Neural cell (in vitro differentiated cells): ENCODE results near the gene NDUFAF4. TPM values are rescaled to one million over a fixed set of nuclear protein-coding genes. Genes with fewer than 3 reads are reported as not detected.

Experiments
- H2AFZ ChIP-seq: fragments of 200-600, 300-800 bp; sonication (generic), shearing (Covaris generic); 2 replicates; pipeline ENCODE4 v1.6.0; 2014; ENCODE audit warnings: low read depth, mild to moderate bottlenecking, antibody characterized with exemption, low read length, moderate library complexity
- H3F3A ChIP-seq: fragments of 200-600 bp; shearing (Covaris generic); 2 replicates; pipeline ENCODE4 v1.6.1; 2016; ENCODE audit warnings: mild to moderate bottlenecking, moderate library complexity, mixed read lengths, antibody characterized with exemption, low read length; ENCODE audit not compliant: insufficient read depth, poor library complexity, severe bottlenecking
- H3K27ac ChIP-seq: fragments of 200-600, 300-800 bp; sonication (generic), shearing (Covaris generic); 2 replicates; pipeline ENCODE4 v1.5.1; 2014; ENCODE audit warnings: mild to moderate bottlenecking, low read length, moderate library complexity
- H3K27me3 ChIP-seq: fragments of 300-800, 200-600 bp; sonication (generic), shearing (Covaris generic); 2 replicates; pipeline ENCODE4 v1.6.0; 2014; ENCODE audit warnings: mild to moderate bottlenecking, low read depth, low read length, moderate library complexity; ENCODE audit not compliant: insufficient read depth
- H3K36me3 ChIP-seq: fragments of 300-800, 200-600 bp; sonication (generic), shearing (Covaris generic); 2 replicates; pipeline ENCODE4 v1.5.1; 2014; ENCODE audit warnings: mild to moderate bottlenecking, antibody characterized with exemption, low read length, moderate library complexity; ENCODE audit not compliant: insufficient read depth
- H3K4me2 ChIP-seq: fragments of 300-800, 200-600 bp; sonication (generic), shearing (Covaris generic); 2 replicates; pipeline ENCODE4 v1.6.0; 2014; ENCODE audit warnings: mild to moderate bottlenecking, low read length
- H3K4me3 ChIP-seq: fragments of 300-800, 200-600 bp; sonication (generic), shearing (Covaris generic); 2 replicates; pipeline ENCODE4 v1.5.1; 2014; ENCODE audit warnings: mild to moderate bottlenecking, low read length, moderate library complexity
- H3K79me2 ChIP-seq: fragments of 200-600 bp; shearing (Covaris generic); replicated peaks from 2 replicates; pipeline ENCODE4 v1.6.0; 2014; ENCODE audit warnings: mild to moderate bottlenecking, low read length, moderate library complexity; ENCODE audit not compliant: insufficient read depth
- H3K9ac ChIP-seq: fragments of 300-800, 200-600 bp; sonication (generic), shearing (Covaris generic); 2 replicates; pipeline ENCODE4 v1.6.1; 2016; ENCODE audit warnings: mild to moderate bottlenecking, low read length, mixed read lengths
- H3K9me2 ChIP-seq: fragments of 200-600 bp; shearing (Covaris generic); 2 replicates; pipeline ENCODE4 v1.6.1; 2016; ENCODE audit warnings: mild to moderate bottlenecking, low read length, mixed read lengths; ENCODE audit not compliant: insufficient read depth
- H3K9me3 ChIP-seq: fragments of 200-600, 300-800 bp; sonication (generic), shearing (Covaris generic); 2 replicates; pipeline ENCODE4 v1.6.1; 2016; ENCODE audit warnings: mild to moderate bottlenecking, mixed run types, low read length, moderate library complexity, mixed read lengths
- H4K20me1 ChIP-seq: fragments of 200-600 bp; shearing (Covaris generic); 2 replicates; pipeline ENCODE4 v1.6.1; 2016; ENCODE audit warnings: mild to moderate bottlenecking, mixed run types; ENCODE audit not compliant: insufficient read depth
- EP300 ChIP-seq: fragments of 450-650 bp; conservative IDR thresholded peaks from 2 replicates; pipeline ENCODE4 v1.6.1; 2014; ENCODE audit warnings: antibody characterized with exemption, mild to moderate bottlenecking, moderate library complexity; ENCODE audit not compliant: poor library complexity, severe bottlenecking
- EZH2 ChIP-seq: fragments of 200-600, 300-800 bp; shearing (Covaris generic), sonication (generic); IDR thresholded peaks from 2 replicates; pipeline ENCODE4 v1.6.1; 2014; ENCODE audit warnings: antibody characterized with exemption, low read length, borderline replicate concordance, mild to moderate bottlenecking; ENCODE audit not compliant: insufficient read depth, poor library complexity, severe bottlenecking
- MXI1 ChIP-seq: fragments of 450-650 bp; conservative IDR thresholded peaks from 2 replicates; pipeline ENCODE4 v1.6.1; 2014; ENCODE audit warnings: antibody characterized with exemption, mild to moderate bottlenecking; ENCODE audit not compliant: poor library complexity, severe bottlenecking
- POLR2AphosphoS5 ChIP-seq: IDR thresholded peaks from 2 replicates; pipeline ENCODE4 v1.6.1; 2012
- RAD21 ChIP-seq: fragments of 450-650 bp; conservative IDR thresholded peaks from 2 replicates; pipeline ENCODE4 v1.6.1; 2014; ENCODE audit warnings: antibody characterized with exemption, mild to moderate bottlenecking, moderate library complexity
- REST ChIP-seq: IDR thresholded peaks from 2 replicates; pipeline ENCODE4 v1.6.1; 2012; ENCODE audit warnings: borderline replicate concordance
- SMC3 ChIP-seq: fragments of 450-650 bp; conservative IDR thresholded peaks from 2 replicates; pipeline ENCODE4 v1.6.1; 2014; ENCODE audit warnings: antibody characterized with exemption, mild to moderate bottlenecking, moderate library complexity; ENCODE audit not compliant: poor library complexity
- TAF1 ChIP-seq: IDR thresholded peaks from 2 replicates; pipeline ENCODE4 v1.6.1; 2012; ENCODE audit warnings: low read depth
- polyA plus RNA-seq: library from polyadenylated mRNA; depleted of rRNA; stranded (reverse); fragments of >200 nt; gene quantifications from 2 replicates; pipeline ENCODE4 v1.2.3, GENCODE V29; 2014
- TF ChIP-seq, protein P1 (sequence below): fragments of 450-650 bp; IDR thresholded peaks from 2 replicates; pipeline ENCODE4 v1.5.1; 2014; ENCODE audit warnings: antibody characterized with exemption, mild to moderate bottlenecking, moderate library complexity; ENCODE audit not compliant: poor library complexity, severe bottlenecking

The NDUFAF4 gene
- polyA plus RNA-seq, 1 donor from 2014 or later: 55.9 TPM

DNA sequence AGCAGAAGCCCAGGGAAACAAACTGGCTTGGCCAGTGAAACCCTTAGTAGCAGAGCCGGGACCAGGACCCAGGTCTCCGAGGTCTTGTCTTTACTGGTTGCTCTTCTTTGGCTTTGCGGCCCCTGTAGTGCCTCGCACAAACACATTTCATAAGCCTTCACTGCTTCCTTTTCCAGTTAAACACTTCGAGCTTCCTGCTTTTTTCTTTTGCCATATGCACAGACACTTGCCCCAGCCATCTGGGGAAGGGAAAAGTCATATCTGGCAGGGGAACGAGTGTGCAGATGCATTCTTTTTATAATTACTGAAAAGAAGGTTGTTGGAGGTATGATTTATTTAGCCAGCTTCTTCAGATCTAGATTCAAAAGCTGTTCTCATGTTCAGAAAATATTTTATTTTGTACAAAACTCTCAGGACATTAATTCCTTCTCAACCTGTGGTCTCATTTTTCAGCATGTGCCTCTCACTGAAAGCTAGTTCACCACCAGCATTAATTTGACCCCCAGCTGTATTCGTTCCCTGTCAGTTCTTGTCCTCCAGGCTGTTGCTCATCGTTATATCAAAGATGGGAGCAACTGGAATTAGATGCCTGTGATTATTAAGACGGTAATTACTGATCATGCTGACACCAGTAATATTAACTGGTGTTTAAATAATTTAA is 46.0 kb upstream of the NDUFAF4 start:
- H3F3A ChIP-seq: no peaks in the 10 kb centered on the region
- no peaks in the 10 kb centered on the region for H4K20me1 ChIP-seq
- no peaks in the 10 kb centered on the region for H3K36me3 ChIP-seq
- no peak overlapping the region for H2AFZ ChIP-seq
- no peaks in the 10 kb centered on the region for H3K9me3 ChIP-seq
- H3K9me2 ChIP-seq: no peaks in the 10 kb centered on the region
- no peak overlapping the region for H3K4me3 ChIP-seq
- no peak overlapping the region for H3K9ac ChIP-seq
- H3K27me3 ChIP-seq: no peaks in the 10 kb centered on the region
- H3K4me2 ChIP-seq: no peak overlapping the region
- H3K79me2 ChIP-seq: no peaks in the 10 kb centered on the region
- no peak overlapping the region for H3K27ac ChIP-seq
- TF ChIP-seq EP300 (no peak), POLR2AphosphoS5 (no peak), EZH2 (no peak), TAF1 (no peak), MXI1 (no peak), SMC3 (no peak), REST (no peak), RAD21 (no peak)
- TF ChIP-seq, protein P1, sequence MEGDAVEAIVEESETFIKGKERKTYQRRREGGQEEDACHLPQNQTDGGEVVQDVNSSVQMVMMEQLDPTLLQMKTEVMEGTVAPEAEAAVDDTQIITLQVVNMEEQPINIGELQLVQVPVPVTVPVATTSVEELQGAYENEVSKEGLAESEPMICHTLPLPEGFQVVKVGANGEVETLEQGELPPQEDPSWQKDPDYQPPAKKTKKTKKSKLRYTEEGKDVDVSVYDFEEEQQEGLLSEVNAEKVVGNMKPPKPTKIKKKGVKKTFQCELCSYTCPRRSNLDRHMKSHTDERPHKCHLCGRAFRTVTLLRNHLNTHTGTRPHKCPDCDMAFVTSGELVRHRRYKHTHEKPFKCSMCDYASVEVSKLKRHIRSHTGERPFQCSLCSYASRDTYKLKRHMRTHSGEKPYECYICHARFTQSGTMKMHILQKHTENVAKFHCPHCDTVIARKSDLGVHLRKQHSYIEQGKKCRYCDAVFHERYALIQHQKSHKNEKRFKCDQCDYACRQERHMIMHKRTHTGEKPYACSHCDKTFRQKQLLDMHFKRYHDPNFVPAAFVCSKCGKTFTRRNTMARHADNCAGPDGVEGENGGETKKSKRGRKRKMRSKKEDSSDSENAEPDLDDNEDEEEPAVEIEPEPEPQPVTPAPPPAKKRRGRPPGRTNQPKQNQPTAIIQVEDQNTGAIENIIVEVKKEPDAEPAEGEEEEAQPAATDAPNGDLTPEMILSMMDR: no peak

DNA sequence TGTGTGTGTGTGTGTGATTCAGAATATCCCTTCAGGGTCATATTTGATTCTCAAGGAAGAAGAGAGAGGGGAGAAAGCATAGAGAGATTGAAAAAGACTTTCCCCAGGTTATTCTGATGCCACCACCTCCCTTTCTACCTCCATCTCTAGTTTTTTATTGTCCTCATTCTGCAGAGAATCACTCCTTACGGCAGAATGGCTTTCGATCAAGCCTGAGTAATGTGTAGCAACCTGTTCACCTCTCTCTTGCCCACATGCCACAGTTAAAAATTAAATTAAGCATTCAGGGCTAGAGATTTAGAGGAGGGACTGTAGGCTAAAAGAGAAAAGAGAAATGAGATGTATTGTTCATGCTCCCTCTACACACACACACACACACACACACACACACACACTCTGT is 45.0 kb upstream of the NDUFAF4 start:
- Histone ChIP-seq H3K4me2 (no peak overlapping the region), H3K27me3 (no peaks in the 10 kb centered on the region), H2AFZ (no peak overlapping the region), H3K4me3 (no peak overlapping the region), H3K79me2 (no peaks in the 10 kb centered on the region), H4K20me1 (no peaks in the 10 kb centered on the region), H3K9ac (no peak overlapping the region), H3F3A (no peaks in the 10 kb centered on the region), H3K9me3 (no peaks in the 10 kb centered on the region), H3K36me3 (no peaks in the 10 kb centered on the region), H3K27ac (no peak overlapping the region), H3K9me2 (no peaks in the 10 kb centered on the region)
- TF ChIP-seq POLR2AphosphoS5: no peak

DNA sequence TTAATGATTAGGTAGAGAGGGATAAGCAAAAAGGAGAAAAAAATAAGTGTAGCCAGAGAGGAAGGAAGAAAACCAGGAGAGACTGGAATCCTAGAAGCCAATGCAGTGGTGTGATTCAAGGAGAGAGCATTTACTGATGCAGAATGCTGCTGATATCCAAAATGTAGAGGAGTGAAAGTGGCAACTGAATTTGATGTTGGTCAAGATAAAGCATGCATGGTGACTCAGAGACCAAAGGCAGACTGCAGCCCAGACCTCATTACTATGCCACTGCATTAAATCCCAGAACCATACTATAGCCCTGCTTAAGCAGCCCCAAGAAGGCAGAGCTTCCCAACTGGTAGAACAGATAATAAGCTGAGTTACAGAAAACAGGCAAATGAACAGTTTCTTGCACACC is 42.6 kb upstream of the NDUFAF4 start:
- TF ChIP-seq REST: no peak
- H3K9me3 ChIP-seq: no peaks in the 10 kb centered on the region
- H2AFZ ChIP-seq: no peak overlapping the region
- H4K20me1 ChIP-seq: no peaks in the 10 kb centered on the region
- no peaks in the 10 kb centered on the region for H3K27me3 ChIP-seq
- no peaks in the 10 kb centered on the region for H3K79me2 ChIP-seq
- no peak overlapping the region for H3K4me2 ChIP-seq
- H3F3A ChIP-seq: no peaks in the 10 kb centered on the region
- H3K9ac ChIP-seq: no peak overlapping the region
- H3K4me3 ChIP-seq: no peak overlapping the region
- H3K36me3 ChIP-seq: no peaks in the 10 kb centered on the region
- H3K9me2 ChIP-seq: no peaks in the 10 kb centered on the region
- no peak overlapping the region for H3K27ac ChIP-seq
